ENCODE data around the gene SORCS3. TPM values are rescaled to one million over a fixed set of nuclear protein-coding genes. Genes with fewer than 3 reads are reported as not detected.

SORCS3 gene
- not detected for total RNA-seq

GRCh38 chr10:104641187-104641936 lies at the start of gene SORCS3:
SORCS3 (plus strand) TSS chr10:104641290.
- no peaks in the 10 kb centered on the region for H3K9me3 ChIP-seq
- H3K27ac ChIP-seq, result no peak within 1 kb of the TSS
- WGBS, 2 donors, result 0 to 1% methylated on average over 17 to 84 of the region's 96 CpGs
- ATAC-seq (no peak), DNase-seq (no peak)
- intact Hi-C loops (cut with DNase I), result no loop called here
- peaks cover 31% of the 10 kb centered on the region for H3K4me1 ChIP-seq
- H3K36me3 ChIP-seq (replicated peaks in 1 of 2; ENCODE audit: insufficient read depth in 1 of 2, low read depth in 2 of 2), result no peaks in the 10 kb centered on the region
- H3K27me3 ChIP-seq, result peaks cover 0 to 6% of the 10 kb centered on the region in 2 donors
- H3K4me3 ChIP-seq, result no peak within 1 kb of the TSS
- no peak for TF ChIP-seq POLR2A (IDR thresholded peaks at IDR 0.05)
- TF ChIP-seq, protein P1, sequence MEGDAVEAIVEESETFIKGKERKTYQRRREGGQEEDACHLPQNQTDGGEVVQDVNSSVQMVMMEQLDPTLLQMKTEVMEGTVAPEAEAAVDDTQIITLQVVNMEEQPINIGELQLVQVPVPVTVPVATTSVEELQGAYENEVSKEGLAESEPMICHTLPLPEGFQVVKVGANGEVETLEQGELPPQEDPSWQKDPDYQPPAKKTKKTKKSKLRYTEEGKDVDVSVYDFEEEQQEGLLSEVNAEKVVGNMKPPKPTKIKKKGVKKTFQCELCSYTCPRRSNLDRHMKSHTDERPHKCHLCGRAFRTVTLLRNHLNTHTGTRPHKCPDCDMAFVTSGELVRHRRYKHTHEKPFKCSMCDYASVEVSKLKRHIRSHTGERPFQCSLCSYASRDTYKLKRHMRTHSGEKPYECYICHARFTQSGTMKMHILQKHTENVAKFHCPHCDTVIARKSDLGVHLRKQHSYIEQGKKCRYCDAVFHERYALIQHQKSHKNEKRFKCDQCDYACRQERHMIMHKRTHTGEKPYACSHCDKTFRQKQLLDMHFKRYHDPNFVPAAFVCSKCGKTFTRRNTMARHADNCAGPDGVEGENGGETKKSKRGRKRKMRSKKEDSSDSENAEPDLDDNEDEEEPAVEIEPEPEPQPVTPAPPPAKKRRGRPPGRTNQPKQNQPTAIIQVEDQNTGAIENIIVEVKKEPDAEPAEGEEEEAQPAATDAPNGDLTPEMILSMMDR (IDR thresholded peaks at IDR 0.05), result no peak

- no peak for DNase-seq
- intact Hi-C loops (cut with DNase I), result no loop called here
- ATAC-seq, result no peak
- Histone ChIP-seq H3K27me3 (no peaks in the 10 kb centered on the region), H3K36me3 (replicated peaks in 1 of 2; ENCODE audit: insufficient read depth in 1 of 2, low read depth in 2 of 2) (no peaks in the 10 kb centered on the region), H3K4me3 (no peak overlapping the region), H3K9me3 (no peaks in the 10 kb centered on the region), H3K27ac (no peak overlapping the region), H3K4me1 (no peaks in the 10 kb centered on the region)
- no peak for TF ChIP-seq POLR2A (IDR thresholded peaks at IDR 0.05)
- TF ChIP-seq, protein P1 (IDR thresholded peaks at IDR 0.05), result no peak
- 70 to 73% methylated on average over 3 of the region's 3 CpGs for WGBS, 2 donors
Observed at GRCh38 chr10:104591441-104591840, 49.6 kb upstream of the SORCS3 start.

DNA sequence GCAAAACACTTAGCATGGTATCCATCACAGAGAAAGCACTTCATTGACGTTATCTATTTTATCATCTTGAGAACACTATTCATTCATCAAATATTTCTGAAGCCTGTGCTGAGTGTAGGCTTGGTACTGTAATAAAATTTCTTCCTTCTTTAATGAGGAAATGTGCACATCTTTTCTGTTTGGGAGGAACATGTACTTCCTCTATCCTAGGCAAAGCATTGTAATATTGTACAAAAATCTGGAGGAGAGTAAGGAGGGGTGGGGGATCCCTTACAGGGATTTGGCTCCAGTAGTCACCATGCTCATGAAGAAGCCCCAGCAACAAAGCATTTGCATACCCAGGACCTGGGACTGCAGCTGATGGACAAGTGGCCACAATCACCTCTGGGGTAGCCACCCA lies 39.9 kb upstream of the SORCS3 start:
- H3K4me3 ChIP-seq, result no peak overlapping the region
- no peak for ATAC-seq
- no peak for DNase-seq
- H3K9me3 ChIP-seq, result no peaks in the 10 kb centered on the region
- no peak overlapping the region for H3K27ac ChIP-seq
- intact Hi-C loops (cut with DNase I), result no loop called here
- H3K27me3 ChIP-seq, result no peaks in the 10 kb centered on the region
- 38 to 43% methylated on average over 1 of the region's 1 CpG for WGBS, 2 donors
- H3K36me3 ChIP-seq (replicated peaks in 1 of 2; ENCODE audit: insufficient read depth in 1 of 2, low read depth in 2 of 2), result no peaks in the 10 kb centered on the region
- no peak for TF ChIP-seq POLR2A (IDR thresholded peaks at IDR 0.05)
- TF ChIP-seq, protein P1 (IDR thresholded peaks at IDR 0.05), result no peak
- no peaks in the 10 kb centered on the region for H3K4me1 ChIP-seq

- no peak overlapping the region for H3K27ac ChIP-seq
- DNase-seq, result no peak
- 50 to 60% methylated on average over 7 of the region's 7 CpGs for WGBS, 2 donors
- intact Hi-C loops (cut with DNase I), result no loop called here
- no peaks in the 10 kb centered on the region for H3K4me1 ChIP-seq
- no peaks in the 10 kb centered on the region for H3K9me3 ChIP-seq
- no peak overlapping the region for H3K4me3 ChIP-seq
- ATAC-seq, result no peak
- TF ChIP-seq, protein P1 (IDR thresholded peaks at IDR 0.05), result no peak
- no peaks in the 10 kb centered on the region for H3K36me3 ChIP-seq (replicated peaks in 1 of 2; ENCODE audit: insufficient read depth in 1 of 2, low read depth in 2 of 2)
- H3K27me3 ChIP-seq, result no peaks in the 10 kb centered on the region
Observed at GRCh38 chr10:104608091-104608828, 32.8 kb upstream of the SORCS3 start.

Data from body of pancreas (tissue), 4 donors.